H9 (cell line): Measurements from ENCODE around the gene WSCD2. TPM values are rescaled to one million over a fixed set of nuclear protein-coding genes. Genes with fewer than 3 reads are reported as not detected.
A peak's percentile ranks its signal among the peaks of the same experiment; 100 is the strongest.

ENCODE experiments used
- DNase-seq: peaks from one replicate; pipeline ENCODE4 v3.0.0-alpha.2; 2017
- H2AFZ ChIP-seq: one replicate; pipeline ENCODE4 v1.6.1; 2013; ENCODE audit warnings: mild to moderate bottlenecking, low read length, control low read depth, moderate library complexity
- H2AK5ac ChIP-seq: 2 replicates; pipeline ENCODE4 v1.6.1; 2013; ENCODE audit warnings: low read length, control low read depth, mixed read lengths; ENCODE audit not compliant: insufficient read length
- H2BK120ac ChIP-seq: one replicate; pipeline ENCODE4 v1.6.1; 2013; ENCODE audit warnings: low read depth, mild to moderate bottlenecking, low read length, control low read depth, inconsistent platforms; ENCODE audit not compliant: poor library complexity, severe bottlenecking
- H2BK12ac ChIP-seq: 2 replicates; pipeline ENCODE4 v1.6.1; 2013; ENCODE audit warnings: low read length, control low read depth, mixed read lengths, low read depth; ENCODE audit not compliant: insufficient read length
- H2BK15ac ChIP-seq: 2 replicates; pipeline ENCODE4 v1.6.1; 2013; ENCODE audit warnings: low read depth, low read length, control low read depth
- H2BK20ac ChIP-seq: one replicate; pipeline ENCODE4 v1.6.1; 2013; ENCODE audit warnings: low read depth, mild to moderate bottlenecking, low read length, control low read depth, inconsistent platforms; ENCODE audit not compliant: poor library complexity, severe bottlenecking
- H2BK5ac ChIP-seq: 2 replicates; pipeline ENCODE4 v1.6.1; 2013; ENCODE audit warnings: low read length, control low read depth, mixed read lengths; ENCODE audit not compliant: insufficient read length
- H3K14ac ChIP-seq: 2 replicates; pipeline ENCODE4 v1.6.1; 2013; ENCODE audit warnings: low read length, control low read depth; ENCODE audit not compliant: insufficient read depth
- H3K18ac ChIP-seq: 2 replicates; pipeline ENCODE4 v1.6.1; 2013; ENCODE audit warnings: low read depth, mild to moderate bottlenecking, mixed read lengths, low read length, control low read depth; ENCODE audit not compliant: insufficient read length
- H3K23ac ChIP-seq: 2 replicates; pipeline ENCODE4 v1.6.1; 2013; ENCODE audit warnings: low read length, control low read depth, mixed read lengths, low read depth; ENCODE audit not compliant: insufficient read length
- H3K23me2 ChIP-seq: 2 replicates; pipeline ENCODE4 v1.6.1; 2013; ENCODE audit warnings: low read depth, mild to moderate bottlenecking, mixed read lengths, low read length, control low read depth; ENCODE audit not compliant: insufficient read length, poor library complexity, severe bottlenecking
- H3K27ac ChIP-seq: 2 replicates; pipeline ENCODE4 v1.5.1; 2013; ENCODE audit warnings: low read length, control low read depth, mixed read lengths, low read depth; ENCODE audit not compliant: insufficient read length
- H3K27me3 ChIP-seq: 2 replicates; pipeline ENCODE4 v1.6.1; 2013; ENCODE audit warnings: low read length, control low read depth, inconsistent platforms; ENCODE audit not compliant: insufficient read depth
- H3K4ac ChIP-seq: 2 replicates; pipeline ENCODE4 v1.6.1; 2013; ENCODE audit warnings: low read depth, mild to moderate bottlenecking, control low read depth, inconsistent platforms, low read length, moderate library complexity
- H3K4me1 ChIP-seq: 2 replicates; pipeline ENCODE4 v1.6.1; 2013; ENCODE audit warnings: low read length, control low read depth, inconsistent platforms; ENCODE audit not compliant: insufficient read depth
- H3K4me2 ChIP-seq: 2 replicates; pipeline ENCODE4 v1.6.1; 2013; ENCODE audit warnings: low read length, control low read depth, mixed read lengths; ENCODE audit not compliant: insufficient read length, insufficient read depth
- H3K56ac ChIP-seq: 2 replicates; pipeline ENCODE4 v1.6.1; 2013; ENCODE audit warnings: low read depth, mild to moderate bottlenecking, mixed read lengths, low read length, control low read depth; ENCODE audit not compliant: insufficient read length
- H3K79me1 ChIP-seq: 2 replicates; pipeline ENCODE4 v1.6.1; 2013; ENCODE audit warnings: low read depth, mild to moderate bottlenecking, moderate library complexity, low read length, control low read depth, inconsistent platforms; ENCODE audit not compliant: insufficient read depth, poor library complexity, severe bottlenecking
- H3K79me2 ChIP-seq: 2 replicates; pipeline ENCODE4 v1.6.1; 2013; ENCODE audit warnings: low read length, control low read depth, inconsistent platforms; ENCODE audit not compliant: insufficient read depth
- H3K9ac ChIP-seq: 2 replicates; pipeline ENCODE4 v1.6.1; 2013; ENCODE audit warnings: low read length, control low read depth, mixed read lengths; ENCODE audit not compliant: insufficient read length; ENCODE audit errors: extremely low read depth
- H3K9me3 ChIP-seq: one replicate; pipeline ENCODE4 v1.6.1; 2013; ENCODE audit warnings: low read depth, low read length, inconsistent platforms; ENCODE audit not compliant: control insufficient read depth
- H3T11ph ChIP-seq: one replicate; pipeline ENCODE4 v1.6.1; 2013; ENCODE audit warnings: mild to moderate bottlenecking, low read length, control low read depth, inconsistent platforms
- H4K20me1 ChIP-seq: one replicate; pipeline ENCODE4 v1.6.1; 2013; ENCODE audit not compliant: control insufficient read depth, insufficient read length, insufficient read depth
- H4K5ac ChIP-seq: 2 replicates; pipeline ENCODE4 v1.6.1; 2013; ENCODE audit warnings: low read depth, mild to moderate bottlenecking, mixed read lengths, low read length, control low read depth; ENCODE audit not compliant: insufficient read length
- H4K8ac ChIP-seq: replicated peaks from 2 replicates; pipeline ENCODE4 v1.6.1; 2013; ENCODE audit warnings: low read length, control low read depth, mixed read lengths, low read depth; ENCODE audit not compliant: insufficient read length
- H4K91ac ChIP-seq: 2 replicates; pipeline ENCODE4 v1.6.1; 2013; ENCODE audit warnings: low read depth, mild to moderate bottlenecking, moderate library complexity, mixed read lengths, low read length, control low read depth; ENCODE audit not compliant: insufficient read length
- H3K27ac Mint-ChIP-seq, 3 experiments: 2 replicates in 2 of 3; 3 replicates in 1 of 3; pipeline ENCODE4 v1.8.0; 2020 to 2021; ENCODE audit warnings: mixed read lengths in 3 of 3, mild to moderate bottlenecking in 1 of 3, moderate library complexity in 1 of 3
- H3K27me3 Mint-ChIP-seq: 2 replicates; pipeline ENCODE4 v1.8.0; 2021; ENCODE audit warnings: low read depth, mild to moderate bottlenecking, moderate library complexity, mixed read lengths
- H3K36me3 Mint-ChIP-seq, 3 experiments: 2 replicates in 2 of 3; 3 replicates in 1 of 3; pipeline ENCODE4 v1.8.0; 2020 to 2021; ENCODE audit warnings: low read depth in 3 of 3, mixed read lengths in 3 of 3; ENCODE audit not compliant: insufficient read depth in 1 of 3
- H3K4me1 Mint-ChIP-seq, 2 experiments: 2 replicates each; pipeline ENCODE4 v1.8.0; 2020; ENCODE audit warnings: mixed read lengths in 2 of 2
- H3K4me3 Mint-ChIP-seq, 2 experiments: 2 replicates in 1 of 2; 3 replicates in 1 of 2; pipeline ENCODE4 v1.8.0; 2020 to 2021; ENCODE audit warnings: mild to moderate bottlenecking in 2 of 2, mixed read lengths in 2 of 2, moderate library complexity in 1 of 2
- H3K9me3 Mint-ChIP-seq, 2 experiments: 2 replicates in 1 of 2; 3 replicates in 1 of 2; pipeline ENCODE4 v1.8.0; 2020; ENCODE audit warnings: mild to moderate bottlenecking in 2 of 2, mixed read lengths in 2 of 2, moderate library complexity in 1 of 2
- CTCF ChIP-seq: fragments of 200-600 bp; sonication (generic); conservative IDR thresholded peaks from 3 replicates; pipeline ENCODE4 v1.8.0; 2021; ENCODE audit warnings: antibody characterized with exemption, mild to moderate bottlenecking
- WGBS: extraction: QIAGEN DNeasy Blood & Tissue Kit; methylation state at CpG from one replicate; pipeline ENCODE4 v1.1.7; 2013; ENCODE audit warnings: missing lambda C conversion rate, low lambda C conversion rate, mixed read lengths; ENCODE audit not compliant: insufficient read length; ENCODE audit errors: extremely low coverage; 5-methylcytosine and 5-hydroxymethylcytosine counted together
- total RNA-seq: library from RNA; stranded (reverse); gene quantifications from 2 replicates; pipeline ENCODE4 v1.2.1, GENCODE V29; 2021

The WSCD2 gene
- total RNA-seq, 1 experiment from 2014 or later = 0.92 TPM

- Histone ChIP-seq H4K91ac (no peak overlapping the region), H2BK12ac (no peak overlapping the region), H2BK120ac (no peak overlapping the region), H3K4ac (no peak overlapping the region), H3K9ac (no peak overlapping the region), H3K4me1 (peaks cover 4% of the 10 kb centered on the region; the same call in 1 of the 2 replicates), H3T11ph (no peak overlapping the region), H2BK15ac (no peak overlapping the region), H3K27me3 (no peaks in the 10 kb centered on the region), H2AFZ (no peak overlapping the region), H3K79me2 (no peaks in the 10 kb centered on the region), H3K56ac (no peak overlapping the region), H3K23ac (no peak overlapping the region), H3K14ac (no peak overlapping the region), H3K27ac (no peak overlapping the region), H2AK5ac (no peak overlapping the region), H2BK5ac (no peak overlapping the region), H2BK20ac (no peak overlapping the region), H4K8ac (no peak overlapping the region), H3K23me2 (no peaks in the 10 kb centered on the region), H3K79me1 (no peaks in the 10 kb centered on the region), H4K20me1 (no peaks in the 10 kb centered on the region), H3K18ac (no peak overlapping the region), H4K5ac (no peak overlapping the region), H3K4me2 (no peak overlapping the region), H3K9me3 (no peaks in the 10 kb centered on the region)
- peaks cover 3% of the 10 kb centered on the region in 2 experiments; a peak in 2 of 5 replicates for H3K9me3 Mint-ChIP-seq
- H3K27ac Mint-ChIP-seq = peak overlapping the region in 1 of 3 experiments; percentile 46; a peak in 1 of 7 replicates
- no CpG with 5 or more reads among the region's 6 CpGs for WGBS
- H3K4me1 Mint-ChIP-seq = peaks cover 15 to 19% of the 10 kb centered on the region in 2 experiments
- no peak overlapping the region for H3K4me3 Mint-ChIP-seq
- H3K36me3 Mint-ChIP-seq = peaks cover 0 to 2% (median 0%) of the 10 kb centered on the region in 3 experiments; a peak in 2 of 7 replicates
- peaks cover 2% of the 10 kb centered on the region; the same call in 1 of the 2 replicates for H3K27me3 Mint-ChIP-seq
- no peak for DNase-seq
- no peak for TF ChIP-seq CTCF
These were observed 169.0 kb downstream of the WSCD2 start for GRCh38 chr12:108297895-108298760.
